ENCODE measurements around the gene GLRA2. TPM values are rescaled to one million over a fixed set of nuclear protein-coding genes. Genes with fewer than 3 reads are reported as not detected.

The GLRA2 gene
- total RNA-seq, 1 donor from 2014 or later, result not detected

- Histone ChIP-seq H3K4me1 (no peaks in the 10 kb centered on the region), H3K36me3 (no peaks in the 10 kb centered on the region), H3K27me3 (ENCODE audit: low read depth) (no peaks in the 10 kb centered on the region), H3K9me3 (replicated peaks) (no peaks in the 10 kb centered on the region), H3K4me3 (no peak overlapping the region), H3K27ac (replicated peaks) (no peak overlapping the region)
- intact Hi-C loops (cut with micrococcal nuclease), result no loop called here
- DNase-seq, result no peak
- no peak for TF ChIP-seq CTCF (IDR thresholded peaks at IDR 0.05; ENCODE audit: borderline replicate concordance)
Observed at GRCh38 chrX:14660970-14661369, 131.6 kb downstream of the GLRA2 start.

- Histone ChIP-seq H3K4me1 (no peaks in the 10 kb centered on the region), H3K27ac (replicated peaks) (no peak overlapping the region), H3K4me3 (no peak overlapping the region), H3K36me3 (no peaks in the 10 kb centered on the region), H3K9me3 (replicated peaks) (no peaks in the 10 kb centered on the region), H3K27me3 (ENCODE audit: low read depth) (no peaks in the 10 kb centered on the region)
- no peak for DNase-seq
- intact Hi-C loops (cut with micrococcal nuclease), result no loop called here
- TF ChIP-seq CTCF (IDR thresholded peaks at IDR 0.05; ENCODE audit: borderline replicate concordance), result no peak
Observed at GRCh38 chrX:14670819-14671218, 141.5 kb downstream of the GLRA2 start.

- Histone ChIP-seq H3K4me1 (no peaks in the 10 kb centered on the region), H3K27ac (replicated peaks) (no peak overlapping the region), H3K9me3 (replicated peaks) (no peaks in the 10 kb centered on the region), H3K36me3 (no peaks in the 10 kb centered on the region), H3K4me3 (no peak overlapping the region), H3K27me3 (ENCODE audit: low read depth) (no peaks in the 10 kb centered on the region)
- no peak for DNase-seq
- no peak for TF ChIP-seq CTCF (IDR thresholded peaks at IDR 0.05; ENCODE audit: borderline replicate concordance)
- intact Hi-C loops (cut with micrococcal nuclease), result no loop called here
Observed at GRCh38 chrX:14672611-14673172, 143.4 kb downstream of the GLRA2 start.

GRCh38 chrX:14673236-14673635 is 143.9 kb downstream of the GLRA2 start:
- no peak for TF ChIP-seq CTCF (IDR thresholded peaks at IDR 0.05; ENCODE audit: borderline replicate concordance)
- Histone ChIP-seq H3K36me3 (no peaks in the 10 kb centered on the region), H3K4me3 (no peak overlapping the region), H3K4me1 (no peaks in the 10 kb centered on the region), H3K27me3 (ENCODE audit: low read depth) (no peaks in the 10 kb centered on the region), H3K27ac (replicated peaks) (no peak overlapping the region), H3K9me3 (replicated peaks) (no peaks in the 10 kb centered on the region)
- intact Hi-C loops (cut with micrococcal nuclease), result no loop called here
- DNase-seq, result no peak

- intact Hi-C loops (cut with micrococcal nuclease), result no loop called here
Observed at GRCh38 chrX:14673764-14674163, 144.4 kb downstream of the GLRA2 start.

More at GRCh38 chrX:14673764-14674163, 144.4 kb downstream of the GLRA2 start:
- TF ChIP-seq CTCF (IDR thresholded peaks at IDR 0.05; ENCODE audit: borderline replicate concordance), result no peak
- H3K27ac ChIP-seq (replicated peaks), result no peak overlapping the region
- H3K4me3 ChIP-seq, result no peak overlapping the region
- no peak for DNase-seq
- no peaks in the 10 kb centered on the region for H3K36me3 ChIP-seq
- H3K27me3 ChIP-seq (ENCODE audit: low read depth), result no peaks in the 10 kb centered on the region
- H3K4me1 ChIP-seq, result no peaks in the 10 kb centered on the region
- no peaks in the 10 kb centered on the region for H3K9me3 ChIP-seq (replicated peaks)
